Fibroblast of peridontal ligament (primary cell): ENCODE results near the gene TCF21.
A peak's percentile ranks its signal among the peaks of the same experiment; 100 is the strongest.
"Not testable (repeated sequence)": the region's sequence is repeated elsewhere in the genome, so short reads cannot be mapped to it uniquely, and the experiment has no call there.

Experiments used
- DNase-seq: peaks from one replicate; pipeline ENCODE4 v3.0.0-alpha.2; 2010; ENCODE audit errors: extremely low read depth

The TCF21 gene

GRCh38 chr6:133923938-133924593 lies 35.2 kb downstream of the TCF21 start:
- peak; percentile 91 for DNase-seq

- not testable (repeated sequence) for DNase-seq
These were observed 42.3 kb downstream of the TCF21 start for GRCh38 chr6:133931221-133931620.

- not testable (repeated sequence) for DNase-seq
These were observed 47.4 kb downstream of the TCF21 start for GRCh38 chr6:133936352-133936751.

- DNase-seq = no peak
These were observed 49.0 kb downstream of the TCF21 start for GRCh38 chr6:133937909-133938308.

GRCh38 chr6:133938533-133938932 lies 49.6 kb downstream of the TCF21 start:
- no peak for DNase-seq

- no peak for DNase-seq
These were observed 51.1 kb downstream of the TCF21 start for GRCh38 chr6:133939778-133940667.
